Dermis microvascular lymphatic vessel endothelial cell (primary cell): ENCODE data around the gene GALNT9. TPM values are rescaled to one million over a fixed set of nuclear protein-coding genes. Genes with fewer than 3 reads are reported as not detected.
"Not testable (repeated sequence)": the region's sequence is repeated elsewhere in the genome, so short reads cannot be mapped to it uniquely, and the experiment has no call there.

ENCODE experiments used
- DNase-seq, 2 donors: peaks; one replicate each; pipeline versions ENCODE4 v3.0.0 to v3.0.0-alpha.2; 2010; ENCODE audit warnings: low read depth in 2 of 2
- total RNA-seq: library from RNA; depleted of rRNA; stranded (reverse); fragments of >200 nt; gene quantifications from 2 replicates; pipeline ENCODE4 v1.2.1, GENCODE V29; 2014

GALNT9 gene
- total RNA-seq, 1 donor from 2014 or later: under 0.01 TPM

DNA sequence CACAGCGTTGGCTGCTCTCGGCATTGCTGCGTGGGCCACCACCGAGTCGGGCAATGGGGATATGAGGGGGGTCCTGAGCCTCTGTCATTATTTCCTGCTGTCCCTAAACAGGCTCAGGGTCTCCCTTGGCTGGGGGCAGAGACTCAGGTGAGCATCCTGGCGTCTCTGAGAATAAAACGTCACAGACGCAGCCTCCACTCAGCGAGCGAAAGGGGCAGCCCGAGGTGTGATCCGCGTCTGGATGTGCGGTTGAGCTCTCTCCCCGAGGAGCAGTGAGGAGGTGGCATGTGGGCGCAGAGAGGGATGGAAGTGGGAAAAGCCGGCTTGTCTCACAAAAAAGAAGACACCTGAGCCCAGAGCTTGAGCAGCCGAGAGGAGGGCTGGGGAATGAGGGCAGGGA, 62.6 kb downstream of the GALNT9 start:
- no peak for DNase-seq

DNA sequence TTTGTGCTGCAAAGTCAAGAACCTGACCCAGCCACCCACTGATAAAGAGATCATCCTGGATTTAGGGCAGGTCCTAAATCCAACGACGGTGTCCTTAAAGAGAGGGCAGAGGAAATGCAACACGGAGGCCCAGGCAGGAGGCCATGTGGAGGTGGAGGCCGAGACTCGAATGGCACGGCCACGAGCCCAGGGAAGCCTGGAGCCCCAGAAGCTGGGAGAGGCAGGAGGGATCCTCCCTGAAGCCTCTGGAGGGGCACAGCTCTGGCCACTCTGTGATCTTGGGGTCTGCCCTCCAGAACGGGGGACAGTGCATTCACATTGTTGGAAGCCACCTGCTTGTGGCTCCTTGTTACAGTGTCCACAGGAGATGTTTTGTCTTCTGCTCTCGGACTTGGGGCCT, 63.0 kb downstream of the GALNT9 start:
- DNase-seq: no peak

DNA sequence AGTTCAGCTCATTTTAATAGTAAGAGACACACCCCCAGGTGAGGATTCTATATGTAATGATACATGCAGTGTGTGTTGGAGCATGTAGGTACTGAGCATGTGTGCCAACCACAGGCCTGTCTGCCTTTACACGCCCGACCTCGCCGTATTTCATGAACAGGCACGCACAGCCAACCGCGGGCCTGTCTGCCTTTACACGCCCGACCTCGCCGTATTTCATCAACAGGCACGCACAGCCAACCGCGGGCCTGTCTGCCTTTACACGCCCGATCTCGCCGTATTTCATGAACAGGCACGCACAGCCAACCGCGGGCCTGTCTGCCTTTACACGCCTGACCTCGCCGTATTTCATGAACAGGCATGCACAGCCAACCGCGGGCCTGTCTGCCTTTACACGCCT, 63.6 kb downstream of the GALNT9 start:
- DNase-seq: not testable (repeated sequence)

DNA sequence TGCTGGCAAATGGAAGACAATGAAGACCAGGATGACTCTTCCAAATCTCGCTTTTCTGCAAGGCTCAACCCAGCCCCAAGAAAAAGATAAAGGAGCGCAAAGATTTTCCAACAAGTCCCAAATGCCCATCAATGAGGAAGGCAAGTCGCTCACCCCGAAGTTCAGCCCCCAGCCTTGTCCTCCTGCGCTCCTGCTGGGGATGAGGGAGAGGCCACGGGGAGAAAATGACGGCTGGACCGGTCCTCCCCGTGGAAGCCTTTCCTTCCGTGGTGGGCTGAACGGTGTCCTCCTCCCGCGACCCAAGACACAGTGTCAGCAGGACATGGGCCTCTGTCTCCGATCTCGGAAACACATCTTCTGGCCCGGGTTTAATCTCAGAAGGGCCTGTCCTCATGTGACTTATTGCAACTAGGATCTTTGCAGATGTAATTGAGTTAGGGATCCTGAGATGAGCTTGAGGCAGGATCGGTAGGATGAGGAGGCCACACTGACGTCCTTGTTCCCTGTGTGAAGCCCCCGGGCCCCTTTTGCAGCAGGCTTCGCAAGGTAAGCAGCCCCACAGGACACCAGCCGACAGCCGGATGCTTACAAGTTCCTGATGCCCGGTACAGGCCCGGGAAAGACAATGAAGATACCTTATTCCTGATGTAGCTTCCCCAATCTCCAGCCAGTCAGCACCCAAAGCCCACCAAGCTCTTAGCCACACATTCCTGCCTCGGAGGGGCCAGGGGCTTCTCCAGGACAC, 64.2 kb downstream of the GALNT9 start:
- DNase-seq: no peak

DNA sequence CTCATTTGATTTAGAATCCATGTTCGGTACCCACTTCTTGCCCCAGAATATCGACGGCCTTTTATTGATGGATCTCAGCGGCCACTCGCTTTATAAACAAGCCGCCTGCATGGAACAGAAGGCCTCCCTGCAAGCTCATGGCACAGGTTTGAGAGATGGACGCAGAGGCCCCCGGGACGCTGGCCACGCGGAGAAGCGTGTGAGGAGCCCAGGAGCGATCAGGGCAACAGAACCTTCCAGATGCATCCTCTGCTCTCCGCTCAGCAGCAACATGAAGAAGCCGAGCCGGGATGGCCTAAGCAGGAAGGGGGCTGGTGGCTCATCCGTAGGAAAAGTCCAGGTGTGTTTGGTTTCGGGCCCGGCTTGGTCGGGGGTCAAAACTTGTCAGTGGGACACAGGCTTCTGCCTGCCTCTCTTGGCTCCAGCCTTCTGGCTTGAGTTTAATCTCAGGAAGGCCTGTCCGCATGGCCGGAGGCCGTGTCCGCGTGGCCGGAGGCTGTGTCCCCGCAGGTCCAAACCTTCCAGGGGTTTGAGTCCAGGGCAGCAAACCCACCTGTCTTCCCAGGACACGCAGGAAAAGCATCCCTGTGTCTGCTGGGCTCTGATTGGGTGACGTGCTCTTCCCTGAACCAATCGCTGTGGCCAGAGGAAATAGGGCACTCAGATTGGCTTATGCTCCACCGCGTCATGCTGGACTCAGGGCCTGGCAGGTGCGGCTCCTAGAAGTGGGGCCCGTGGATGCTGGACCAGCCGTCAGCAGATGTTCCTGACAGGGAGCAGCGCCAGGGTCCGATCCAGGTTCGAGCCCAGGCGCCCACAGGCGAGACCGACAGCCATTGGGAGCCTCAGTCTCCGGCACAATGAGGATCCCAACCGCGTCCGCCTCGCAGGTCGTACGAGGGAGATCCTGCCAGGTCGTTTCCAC, 65.0 kb downstream of the GALNT9 start:
- DNase-seq: no peak

DNA sequence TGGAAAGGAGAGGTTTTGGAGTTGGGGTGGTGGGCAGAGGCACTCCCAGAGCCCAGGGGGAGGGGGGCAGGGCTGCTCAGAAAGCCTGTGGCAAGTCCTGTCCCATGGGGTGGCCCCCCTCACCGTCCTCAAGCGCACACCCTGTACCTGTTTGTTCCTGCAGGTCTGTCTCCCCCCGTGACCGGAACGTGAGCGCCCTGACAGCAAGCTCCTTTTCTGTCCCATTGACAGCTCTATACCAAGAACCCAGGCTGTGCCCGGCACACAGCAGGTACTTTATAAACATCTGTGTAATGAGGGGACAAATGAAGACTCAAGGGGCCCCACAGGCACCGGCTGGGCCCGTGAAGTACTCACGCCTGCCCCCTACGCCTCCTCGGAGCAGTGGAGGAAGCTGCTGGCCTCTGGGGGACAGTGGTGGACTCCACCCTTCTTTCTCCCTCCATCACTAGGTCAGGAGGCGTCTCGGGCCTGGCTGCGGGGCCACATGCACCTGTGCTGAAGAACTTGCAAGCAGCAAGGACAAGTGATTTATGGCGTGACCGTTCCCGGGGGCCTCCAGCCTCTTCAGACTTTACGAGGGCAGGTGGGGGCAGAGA, 65.8 kb downstream of the GALNT9 start:
- DNase-seq: no peak

DNA sequence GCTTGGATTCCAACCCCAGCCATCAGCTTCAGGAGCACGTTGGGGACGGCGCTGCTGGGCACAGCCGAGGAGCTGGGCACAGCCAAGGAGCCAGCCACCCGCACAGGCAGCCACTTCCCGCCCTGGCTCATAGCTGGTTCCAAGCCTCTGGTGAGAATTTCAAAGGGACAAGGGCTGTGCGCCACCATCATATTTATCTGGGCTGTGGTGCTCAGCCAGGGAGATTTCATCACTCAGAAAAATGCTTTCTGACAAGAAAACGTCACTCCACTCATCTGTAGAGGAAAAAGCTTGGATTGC, 66.4 kb downstream of the GALNT9 start:
- DNase-seq: no peak

DNA sequence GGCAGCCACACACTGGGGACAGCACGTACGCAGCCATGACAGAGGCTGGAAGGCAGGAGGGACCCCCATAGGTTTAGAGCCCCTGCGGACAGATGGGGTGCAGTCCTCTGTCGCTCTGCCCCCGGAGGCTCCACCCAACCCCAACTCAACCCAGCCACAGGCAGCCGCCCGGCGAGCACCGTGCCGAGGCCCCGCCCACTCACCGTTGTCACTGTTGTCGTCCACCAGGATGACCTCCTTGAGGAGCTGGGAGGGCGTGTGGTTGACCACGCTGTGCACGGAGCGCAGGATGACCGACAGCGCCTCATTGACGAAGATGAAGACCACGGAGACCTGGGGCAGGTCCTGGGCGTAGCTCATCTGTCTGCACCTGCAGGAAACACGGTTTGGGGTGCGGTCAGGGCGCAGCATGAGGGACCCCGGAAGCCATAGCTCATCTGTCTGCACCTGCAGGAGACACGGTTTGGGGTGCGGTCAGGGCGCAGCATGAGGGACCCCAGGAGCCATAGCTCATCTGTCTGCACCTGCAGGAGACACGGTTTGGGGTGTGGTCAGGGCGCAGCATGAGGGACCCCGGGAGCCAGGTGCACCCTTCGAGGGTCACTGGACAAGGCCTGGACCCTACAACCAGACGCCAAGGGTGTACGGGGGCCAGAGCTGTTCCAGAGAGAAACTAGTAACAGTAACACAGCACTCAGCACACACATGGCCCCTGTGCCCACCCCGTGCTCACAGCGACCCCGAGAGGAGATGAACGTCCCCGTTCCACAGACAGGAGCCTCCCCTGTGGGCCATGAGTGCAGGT, 66.9 kb downstream of the GALNT9 start:
- no peak for DNase-seq

DNA sequence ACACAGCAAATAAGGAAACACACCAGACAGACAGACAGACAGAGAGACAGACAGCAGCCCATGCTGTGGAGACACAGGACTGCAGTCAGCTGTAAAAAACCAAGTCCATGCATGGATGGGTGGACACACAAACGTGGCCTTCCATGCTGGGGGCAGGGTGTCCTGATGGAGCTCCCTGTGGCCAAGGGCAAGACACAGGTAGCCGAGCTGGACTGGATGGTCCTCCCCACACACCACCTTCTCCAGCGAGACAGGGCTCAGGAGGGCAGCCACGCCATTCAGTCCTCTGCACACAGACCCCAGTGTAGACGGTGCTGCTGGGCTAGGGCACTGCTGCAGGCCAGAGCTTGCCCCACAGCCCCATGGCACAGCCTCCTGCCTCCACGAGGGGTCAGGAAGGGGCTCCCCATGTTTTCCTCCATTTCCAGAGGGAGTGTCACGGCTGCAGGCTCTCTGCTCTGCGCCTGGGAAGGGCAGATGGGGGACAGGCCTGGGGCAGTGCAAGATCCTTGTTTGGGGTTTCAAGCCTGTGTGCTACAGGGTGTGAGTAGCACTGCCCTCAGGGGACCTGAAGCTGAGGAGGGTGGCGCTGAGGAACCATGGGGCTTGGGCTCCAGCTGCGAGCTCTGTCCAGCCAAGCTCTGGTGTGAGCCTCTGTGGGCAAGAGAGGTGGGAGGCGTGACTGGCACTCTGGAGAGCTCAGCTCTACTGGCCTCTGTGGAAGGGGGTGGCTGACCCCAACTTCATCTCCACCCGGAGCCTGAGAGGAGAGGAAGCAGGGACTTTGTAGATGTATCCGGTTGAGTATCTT, 67.9 kb downstream of the GALNT9 start:
- no peak for DNase-seq

DNA sequence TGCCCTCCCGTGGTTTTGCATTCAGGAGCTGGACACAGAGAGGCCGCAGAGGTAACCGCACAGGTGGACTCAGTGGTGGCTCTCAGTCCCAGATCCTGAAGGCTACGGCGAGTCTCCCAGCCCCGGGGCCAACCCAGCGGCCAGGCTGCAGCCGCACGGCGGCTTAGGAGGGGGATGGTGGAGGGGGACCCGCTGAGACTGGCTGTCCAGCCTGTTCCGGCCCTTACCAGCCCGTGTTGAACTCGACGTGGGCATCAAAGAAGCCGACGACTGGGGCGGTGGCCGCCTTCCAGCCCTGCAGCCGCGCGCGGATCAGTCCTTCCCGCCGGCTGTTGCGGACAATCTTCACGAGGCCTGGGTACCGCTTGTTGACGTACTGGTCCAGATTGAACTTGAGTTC, 68.7 kb downstream of the GALNT9 start:
- no peak for DNase-seq

DNA sequence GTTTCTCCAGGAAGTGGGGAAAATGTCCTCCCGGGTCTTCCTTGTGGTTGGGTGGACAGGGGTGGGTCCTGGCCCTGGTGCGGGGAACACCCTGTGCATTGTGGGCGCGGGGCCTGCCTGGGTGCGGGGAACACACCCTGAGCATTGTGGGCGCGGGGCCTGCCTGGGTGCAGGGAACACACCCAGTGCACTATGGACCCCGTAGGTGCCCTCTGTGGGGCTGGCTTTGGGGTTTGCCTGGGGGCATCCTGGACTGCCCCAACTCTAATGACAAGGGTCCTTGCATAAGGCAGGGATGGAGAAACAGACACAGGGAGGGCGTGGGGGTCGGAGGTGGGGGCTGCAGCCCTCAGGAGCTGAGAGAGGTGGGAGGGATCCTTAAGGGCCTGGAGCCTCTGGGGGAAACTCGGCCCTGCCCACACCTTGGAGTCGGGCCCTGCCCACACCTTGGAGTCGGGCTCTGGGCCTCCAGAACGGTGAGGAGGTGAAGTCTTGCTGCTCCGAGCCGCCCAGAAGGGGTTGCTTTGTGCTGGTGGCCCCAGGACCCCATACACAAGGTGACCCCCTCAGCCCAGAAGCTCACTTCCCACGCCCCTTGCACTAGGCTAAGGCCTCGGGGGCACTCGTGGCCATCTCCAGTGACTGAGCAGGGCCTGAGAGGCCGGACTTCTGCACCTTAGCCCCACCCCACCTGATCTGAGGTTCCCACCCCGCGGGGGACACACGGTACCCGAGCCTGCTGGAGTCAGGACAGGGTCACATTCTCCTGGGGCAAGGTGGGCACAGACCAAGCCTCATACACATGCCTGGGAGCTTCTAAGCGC, 69.3 kb downstream of the GALNT9 start:
- no peak for DNase-seq

DNA sequence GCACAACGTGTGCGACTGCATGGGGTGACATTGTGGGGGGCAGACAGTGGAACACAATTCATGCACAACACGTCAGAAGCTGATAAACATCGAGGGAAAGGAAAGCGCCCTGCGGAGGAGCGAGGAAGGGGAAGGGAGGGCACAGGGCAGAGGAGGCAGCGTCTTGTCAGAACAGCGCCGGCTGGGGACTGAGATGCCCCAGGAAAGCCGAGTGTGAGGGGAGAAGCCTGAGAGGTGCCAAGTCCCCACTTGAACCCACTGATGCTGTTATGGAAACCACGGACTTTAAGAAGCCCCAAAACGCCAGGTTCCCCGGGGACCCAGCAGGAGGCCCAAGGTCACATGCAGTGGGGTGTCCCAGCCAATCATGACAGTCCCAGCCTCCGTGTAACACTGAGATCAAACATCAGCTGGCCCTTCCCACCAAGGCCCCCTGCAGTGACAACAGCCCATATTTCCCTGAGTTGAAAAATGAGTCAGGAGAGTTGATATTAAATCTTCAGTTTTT, 70.0 kb downstream of the GALNT9 start:
- no peak for DNase-seq

DNA sequence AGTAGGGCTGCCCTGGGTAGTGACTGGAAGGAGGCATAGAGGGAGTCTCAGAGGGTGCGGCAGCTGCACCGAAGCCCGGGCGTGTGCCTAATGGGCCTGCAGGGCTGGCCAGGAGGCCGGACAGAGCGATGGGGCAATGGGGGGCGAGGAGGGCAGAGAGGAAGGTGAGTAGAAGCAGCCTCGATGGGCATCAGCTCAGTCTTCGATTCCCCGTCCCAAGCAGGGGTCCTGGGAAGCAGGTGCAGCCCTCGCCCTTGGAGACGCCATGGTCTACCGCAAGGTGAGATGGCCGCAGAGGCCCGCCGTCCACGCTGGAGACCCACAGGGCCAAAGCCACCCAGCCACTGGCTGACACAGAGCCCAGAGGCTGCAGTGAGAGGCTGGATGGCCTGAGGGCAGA, 70.8 kb downstream of the GALNT9 start:
- DNase-seq: no peak

DNA sequence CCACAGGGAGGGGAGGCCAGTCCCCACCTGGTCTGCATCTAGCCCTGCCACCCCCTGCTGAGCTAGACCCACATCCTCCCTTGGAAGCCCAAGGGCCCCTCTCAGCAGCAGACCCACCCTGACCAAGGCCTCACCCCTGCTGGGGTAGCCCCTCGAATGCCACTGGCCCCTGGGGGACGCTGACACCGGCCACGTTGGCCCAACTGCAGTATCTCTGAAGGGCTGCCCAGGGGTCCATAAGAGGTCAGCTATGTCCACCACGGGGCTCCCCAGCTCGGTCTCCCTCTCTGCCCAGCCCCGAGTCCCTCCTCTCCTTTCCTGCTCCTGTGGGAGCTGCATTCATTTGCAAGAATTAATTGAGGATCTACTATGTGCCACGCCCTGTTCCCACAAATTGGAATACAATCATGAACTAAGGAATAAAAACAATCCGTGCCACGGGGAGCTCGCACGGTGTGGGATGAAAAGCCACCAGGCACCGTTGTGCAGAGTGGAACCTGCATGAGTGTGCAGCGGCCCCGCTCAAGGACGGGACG, 71.4 kb downstream of the GALNT9 start:
- no peak for DNase-seq

DNA sequence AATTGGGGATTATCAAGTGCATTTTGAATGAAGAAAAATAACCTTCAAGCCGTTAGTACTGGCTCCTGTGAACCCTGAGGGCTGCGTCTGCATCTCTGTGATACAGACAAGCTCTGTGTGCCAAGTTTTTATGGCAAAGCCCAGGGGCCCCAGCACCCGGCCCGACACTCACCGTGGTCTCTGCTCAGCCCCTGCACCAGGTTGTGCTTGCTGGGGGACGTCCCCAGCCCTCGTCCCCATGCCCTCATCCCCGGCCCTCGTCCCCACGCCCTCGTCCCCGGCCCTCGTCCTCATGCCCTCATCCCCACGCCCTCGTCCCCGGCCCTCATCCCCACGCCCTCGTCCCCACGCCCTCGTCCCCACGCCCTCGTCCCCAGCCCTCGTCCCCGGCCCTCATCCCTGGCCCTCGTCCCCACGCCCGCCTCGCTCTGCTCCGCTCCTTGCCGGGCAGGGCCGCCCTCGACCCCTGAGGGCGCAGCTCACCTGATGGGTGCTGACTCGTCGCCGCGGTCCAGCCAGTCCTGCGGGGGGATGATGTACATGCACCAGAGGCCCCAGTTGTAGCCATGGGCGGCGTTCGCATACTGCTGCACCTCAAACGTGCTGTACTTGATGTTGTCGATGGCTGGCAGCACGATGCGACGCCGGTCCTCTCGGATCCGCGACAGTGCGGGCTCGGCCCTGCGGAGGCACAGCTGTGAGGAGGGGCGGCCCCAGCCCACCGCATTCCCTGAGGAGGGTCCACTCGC, 72.0 kb downstream of the GALNT9 start:
- no peak for DNase-seq

DNA sequence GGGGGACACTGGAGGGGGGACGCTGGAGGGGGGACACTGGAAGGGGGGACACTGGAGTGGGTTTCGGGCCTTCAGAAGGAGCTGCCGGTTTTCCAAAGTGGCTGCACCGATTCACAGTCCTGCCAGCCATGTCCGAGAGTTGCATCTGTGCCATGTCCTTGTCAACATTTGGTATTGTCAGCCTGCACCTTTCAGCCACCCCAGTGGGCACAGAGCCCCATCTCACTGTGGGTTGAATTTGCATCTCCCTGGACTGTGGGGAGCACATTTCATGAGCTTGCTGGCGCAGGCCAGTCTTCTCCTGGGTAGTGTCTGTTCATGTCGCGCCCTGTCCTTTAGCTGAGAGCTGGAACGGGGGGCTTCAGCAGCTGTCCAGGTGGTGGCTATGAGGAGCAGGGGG, 72.7 kb downstream of the GALNT9 start:
- DNase-seq: no peak

DNA sequence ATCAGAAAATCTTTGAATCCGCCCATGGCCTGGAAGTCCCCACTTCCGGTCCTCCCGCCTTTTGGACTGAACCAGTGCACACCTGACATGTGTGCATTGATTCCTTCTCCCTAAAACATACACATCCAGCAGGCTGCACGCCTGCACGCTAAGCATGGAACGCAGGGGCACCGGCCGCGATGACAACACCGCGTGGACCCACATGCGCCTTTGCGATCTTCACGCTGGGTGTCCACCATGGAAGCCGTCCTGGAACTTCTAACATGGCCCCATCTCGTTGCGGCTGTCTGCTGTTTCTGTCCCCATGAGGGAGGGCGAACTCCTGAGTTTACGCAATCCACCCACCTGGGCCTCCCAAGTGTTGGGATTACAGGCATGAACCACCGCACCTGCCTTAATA, 73.7 kb downstream of the GALNT9 start:
- no peak for DNase-seq

DNA sequence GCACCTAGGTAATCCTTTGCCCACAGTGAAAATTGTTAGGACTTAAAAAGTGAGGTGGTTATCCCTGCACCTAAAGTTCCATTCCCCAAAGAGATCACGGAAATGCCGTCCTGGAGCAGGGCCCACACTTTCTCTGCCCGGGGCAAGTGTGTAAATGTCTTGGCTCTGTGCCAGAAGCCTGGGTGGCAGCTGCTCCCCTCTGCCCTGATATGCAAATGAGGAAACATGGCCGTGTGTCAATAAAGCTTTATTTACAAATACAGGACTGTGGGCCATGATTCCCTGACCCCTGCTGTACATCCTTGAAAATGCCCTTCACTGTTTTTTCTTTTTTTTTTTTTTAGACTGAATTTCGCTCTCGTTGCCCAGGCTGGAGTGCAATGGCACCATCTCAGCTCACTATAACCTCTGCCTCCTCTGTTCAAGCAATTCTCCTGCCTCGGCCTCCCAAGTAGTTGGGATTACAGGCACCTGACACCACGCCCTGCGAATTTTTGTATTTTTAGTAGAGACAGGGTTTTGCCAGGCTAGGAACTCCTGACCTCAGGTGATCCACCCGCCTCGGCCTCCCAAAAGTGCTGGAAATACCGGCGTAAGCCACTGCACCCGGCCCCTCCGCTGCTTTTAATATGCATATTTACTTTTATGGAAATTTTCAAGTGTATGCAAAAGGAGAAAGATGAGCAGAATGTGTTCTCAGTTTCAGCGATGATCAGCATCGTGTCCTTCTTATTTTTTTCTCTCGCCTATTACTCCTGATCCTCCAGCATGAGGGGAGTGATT, 75.5 kb downstream of the GALNT9 start:
- DNase-seq: no peak
